NCI-H1436 treated with DMSO at 0.1 percent for 48 hours (cell line): ENCODE data around the gene MCU.

ENCODE experiments used
- DNase-seq: peaks from one replicate; lab custom pipeline; 2025; lab: John Stamatoyannopoulos, UW

Gene MCU

GRCh38 chr10:72846238-72846637, 154.3 kb downstream of the MCU start:
- no peak for DNase-seq

GRCh38 chr10:72847681-72848080, 155.7 kb downstream of the MCU start:
- DNase-seq, result no peak

- no peak for DNase-seq
These were observed 158.9 kb downstream of the MCU start for GRCh38 chr10:72850861-72851260.

GRCh38 chr10:72851509-72851908, 159.6 kb downstream of the MCU start:
- DNase-seq, result no peak

GRCh38 chr10:72852508-72852907, 160.6 kb downstream of the MCU start:
- no peak for DNase-seq

- DNase-seq, result no peak
These were observed 163.2 kb downstream of the MCU start for GRCh38 chr10:72855129-72855528.

GRCh38 chr10:72855790-72856189, 163.8 kb downstream of the MCU start:
- no peak for DNase-seq

GRCh38 chr10:72858067-72858466, 166.1 kb downstream of the MCU start:
- no peak for DNase-seq

GRCh38 chr10:72862957-72863356, 171.0 kb downstream of the MCU start:
- no peak for DNase-seq

GRCh38 chr10:72875250-72876055, 183.5 kb downstream of the MCU start:
- DNase-seq, result no peak

- no peak for DNase-seq
These were observed 187.3 kb downstream of the MCU start for GRCh38 chr10:72879245-72879644.

- no peak for DNase-seq
These were observed 189.3 kb downstream of the MCU start for GRCh38 chr10:72881291-72881690.

- no peak for DNase-seq
These were observed 191.9 kb downstream of the MCU start for GRCh38 chr10:72883861-72884260.

- no peak for DNase-seq
These were observed 194.0 kb downstream of the MCU start for GRCh38 chr10:72885953-72886352.

GRCh38 chr10:72886621-72887020, 194.7 kb downstream of the MCU start:
- no peak for DNase-seq

- DNase-seq, result no peak
These were observed 195.1 kb downstream of the MCU start for GRCh38 chr10:72887043-72887442.

GRCh38 chr10:72888151-72888638, 196.3 kb downstream of the MCU start:
- no peak for DNase-seq

GRCh38 chr10:72889391-72889831, 197.5 kb downstream of the MCU start:
- no peak for DNase-seq

GRCh38 chr10:72890086-72890485, 198.1 kb downstream of the MCU start:
- DNase-seq, result no peak

GRCh38 chr10:72893136-72893798, 201.3 kb downstream of the MCU start, which contains the start of gene OIT3:
Gene OIT3, plus strand, starts transcription at chr10:72893739. Its CDS starts 60 bp downstream, at chr10:72893799.
- no peak for DNase-seq

- no peak for DNase-seq
These were observed 203.4 kb downstream of the MCU start for GRCh38 chr10:72895236-72895850.

- no peak for DNase-seq
These were observed 206.7 kb downstream of the MCU start for GRCh38 chr10:72898616-72899015.

- no peak for DNase-seq
These were observed 207.6 kb downstream of the MCU start for GRCh38 chr10:72899545-72899944.
